ENCODE results near the gene SLC32A1.

SLC32A1 gene

DNA sequence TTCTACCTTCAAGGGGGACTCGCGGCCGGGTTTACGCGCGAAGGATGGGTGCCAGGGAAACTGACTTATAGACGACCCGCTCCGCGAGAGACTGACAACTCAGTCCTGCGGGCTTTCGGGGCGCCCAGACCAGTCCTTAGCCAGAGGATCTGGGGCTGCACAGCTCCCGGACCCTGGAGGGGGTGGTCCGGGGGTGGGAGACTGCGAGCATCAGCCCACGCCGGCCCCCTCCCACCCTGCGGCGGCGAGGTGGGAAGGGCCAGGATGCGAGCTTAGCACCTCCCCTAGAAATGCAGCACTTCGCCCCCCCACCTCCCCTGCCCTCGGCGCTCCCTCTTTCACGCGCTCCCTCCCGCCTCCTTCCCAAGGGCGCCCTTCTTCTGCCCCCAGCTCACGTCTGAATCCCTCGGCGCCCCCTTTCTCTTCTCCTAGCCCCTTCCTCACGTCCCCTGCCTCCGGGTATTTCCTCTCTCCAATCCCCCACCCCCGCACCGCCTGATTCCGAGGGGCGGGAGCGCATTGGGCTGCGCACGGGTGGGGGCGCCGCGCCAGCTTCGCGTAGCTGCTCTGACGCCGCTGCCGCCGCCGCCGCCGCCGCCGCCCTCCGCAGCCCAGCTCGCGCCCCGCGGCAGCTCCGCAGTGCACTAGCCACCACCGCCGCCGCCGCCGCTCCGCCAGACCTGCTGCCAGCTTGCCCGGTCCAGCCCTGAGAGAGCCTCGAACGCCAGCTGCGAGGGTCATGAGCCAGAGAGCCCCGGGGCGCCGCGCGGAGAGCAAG lies at the start of gene SLC32A1:
Gene SLC32A1, plus strand, starts transcription at position 639 of the 778 bp plus-strand sequence. CDS start 239 bp downstream, outside the sequence.
- TF ChIP-seq ZFX (IDR thresholded peaks at IDR 0.05) = no peak
- TF ChIP-seq, protein P1, sequence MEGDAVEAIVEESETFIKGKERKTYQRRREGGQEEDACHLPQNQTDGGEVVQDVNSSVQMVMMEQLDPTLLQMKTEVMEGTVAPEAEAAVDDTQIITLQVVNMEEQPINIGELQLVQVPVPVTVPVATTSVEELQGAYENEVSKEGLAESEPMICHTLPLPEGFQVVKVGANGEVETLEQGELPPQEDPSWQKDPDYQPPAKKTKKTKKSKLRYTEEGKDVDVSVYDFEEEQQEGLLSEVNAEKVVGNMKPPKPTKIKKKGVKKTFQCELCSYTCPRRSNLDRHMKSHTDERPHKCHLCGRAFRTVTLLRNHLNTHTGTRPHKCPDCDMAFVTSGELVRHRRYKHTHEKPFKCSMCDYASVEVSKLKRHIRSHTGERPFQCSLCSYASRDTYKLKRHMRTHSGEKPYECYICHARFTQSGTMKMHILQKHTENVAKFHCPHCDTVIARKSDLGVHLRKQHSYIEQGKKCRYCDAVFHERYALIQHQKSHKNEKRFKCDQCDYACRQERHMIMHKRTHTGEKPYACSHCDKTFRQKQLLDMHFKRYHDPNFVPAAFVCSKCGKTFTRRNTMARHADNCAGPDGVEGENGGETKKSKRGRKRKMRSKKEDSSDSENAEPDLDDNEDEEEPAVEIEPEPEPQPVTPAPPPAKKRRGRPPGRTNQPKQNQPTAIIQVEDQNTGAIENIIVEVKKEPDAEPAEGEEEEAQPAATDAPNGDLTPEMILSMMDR (conservative IDR thresholded peaks at IDR 0.05) = no peak
- no peak within 1 kb of the TSS for H3K27ac ChIP-seq

DNA sequence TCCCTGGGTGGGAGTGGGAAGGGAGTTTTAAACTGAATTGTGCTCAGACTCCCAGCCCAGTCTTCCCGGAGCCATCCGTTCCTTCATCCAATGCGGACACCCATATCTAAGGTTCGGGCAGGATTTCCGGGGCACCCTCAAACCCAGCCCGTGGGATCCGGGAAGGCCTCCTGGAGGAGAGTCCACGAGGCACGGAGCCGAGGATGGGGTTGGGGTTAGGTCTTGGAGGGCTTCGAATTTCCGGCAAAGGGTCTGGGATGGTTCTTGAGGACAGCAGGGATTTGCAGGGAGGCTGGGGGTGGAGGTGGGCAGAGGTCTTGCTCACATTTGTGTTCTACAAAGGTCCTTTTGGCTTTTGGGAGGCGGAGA lies 49.5 kb upstream of the SLC32A1 start:
- no peak for TF ChIP-seq ZFX (IDR thresholded peaks at IDR 0.05)
- TF ChIP-seq, protein P1 (conservative IDR thresholded peaks at IDR 0.05) = no peak
- no peak overlapping the region for H3K27ac ChIP-seq

DNA sequence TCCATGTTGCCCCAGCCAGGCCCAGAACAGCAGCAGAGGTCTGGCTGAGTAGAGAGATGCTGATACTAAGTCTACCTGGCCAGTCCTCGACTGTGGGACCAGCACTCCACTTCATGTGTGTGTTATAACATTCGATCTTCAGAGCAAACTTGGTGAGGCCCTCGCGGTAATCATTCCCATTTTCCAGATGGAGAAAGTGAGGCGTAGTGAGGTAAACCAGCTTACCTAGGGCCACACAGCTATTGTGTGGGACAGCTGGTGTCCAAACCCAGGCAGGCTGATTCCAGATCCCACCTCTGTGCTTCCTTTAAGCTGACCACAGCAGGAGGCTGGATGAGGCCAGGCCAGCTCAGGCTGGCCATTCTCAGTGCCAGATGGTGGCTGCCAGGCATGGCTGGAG lies 47.7 kb upstream of the SLC32A1 start:
- no peak overlapping the region for H3K27ac ChIP-seq

GRCh38 chr20:38680500-38681306 lies 43.6 kb upstream of the SLC32A1 start:
- no peak overlapping the region for H3K27ac ChIP-seq
- TF ChIP-seq ZFX (IDR thresholded peaks at IDR 0.05) = no peak
- TF ChIP-seq, protein P1 (conservative IDR thresholded peaks at IDR 0.05) = no peak

More for the DNA sequence above, 47.7 kb upstream of the SLC32A1 start:
- TF ChIP-seq ZFX (IDR thresholded peaks at IDR 0.05) = no peak
- TF ChIP-seq, protein P1 (conservative IDR thresholded peaks at IDR 0.05) = no peak

- TF ChIP-seq, protein P1 (conservative IDR thresholded peaks at IDR 0.05) = no peak
- TF ChIP-seq ZFX (IDR thresholded peaks at IDR 0.05) = no peak
- H3K27ac ChIP-seq = no peak overlapping the region
These were observed 39.0 kb upstream of the SLC32A1 start for GRCh38 chr20:38685271-38685670.

DNA sequence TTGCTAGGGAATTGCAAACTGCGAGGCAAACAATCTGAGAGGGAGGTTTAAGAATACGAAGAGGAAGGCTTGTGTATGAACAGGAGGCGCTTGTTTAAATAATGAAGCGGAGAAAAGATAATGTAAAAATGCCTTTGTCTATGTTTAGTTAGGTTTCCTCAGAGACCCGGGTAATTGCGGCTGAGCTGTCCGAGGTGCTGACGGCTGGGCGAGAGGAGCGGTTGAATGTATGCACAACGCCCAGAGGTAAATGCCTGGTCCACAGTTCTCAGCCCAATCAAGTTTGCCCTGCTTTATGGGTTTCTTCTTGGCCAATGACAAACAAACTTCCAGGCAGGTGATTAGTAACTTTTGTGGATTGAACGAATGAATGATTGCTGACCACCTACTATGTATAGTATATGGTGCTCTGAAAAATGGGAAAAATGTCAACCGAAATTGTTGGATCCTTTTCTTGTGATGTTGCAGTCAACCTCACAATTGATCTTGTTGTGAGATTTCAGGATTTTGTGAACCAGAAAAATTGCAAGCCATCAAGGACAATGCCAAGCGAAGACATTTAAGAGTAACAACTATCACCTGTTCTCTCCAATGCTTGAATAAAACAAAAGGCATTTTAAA lies 38.3 kb upstream of the SLC32A1 start:
- H3K27ac ChIP-seq = no peak overlapping the region
- TF ChIP-seq ZFX (IDR thresholded peaks at IDR 0.05) = no peak
- TF ChIP-seq, protein P1 (conservative IDR thresholded peaks at IDR 0.05) = no peak
